KG1 (cell line): ENCODE results near the gene INSRR.

Source experiments
- DNase-seq: peaks from one replicate; lab custom pipeline; 2025; lab: John Stamatoyannopoulos, UW

The INSRR gene

DNA sequence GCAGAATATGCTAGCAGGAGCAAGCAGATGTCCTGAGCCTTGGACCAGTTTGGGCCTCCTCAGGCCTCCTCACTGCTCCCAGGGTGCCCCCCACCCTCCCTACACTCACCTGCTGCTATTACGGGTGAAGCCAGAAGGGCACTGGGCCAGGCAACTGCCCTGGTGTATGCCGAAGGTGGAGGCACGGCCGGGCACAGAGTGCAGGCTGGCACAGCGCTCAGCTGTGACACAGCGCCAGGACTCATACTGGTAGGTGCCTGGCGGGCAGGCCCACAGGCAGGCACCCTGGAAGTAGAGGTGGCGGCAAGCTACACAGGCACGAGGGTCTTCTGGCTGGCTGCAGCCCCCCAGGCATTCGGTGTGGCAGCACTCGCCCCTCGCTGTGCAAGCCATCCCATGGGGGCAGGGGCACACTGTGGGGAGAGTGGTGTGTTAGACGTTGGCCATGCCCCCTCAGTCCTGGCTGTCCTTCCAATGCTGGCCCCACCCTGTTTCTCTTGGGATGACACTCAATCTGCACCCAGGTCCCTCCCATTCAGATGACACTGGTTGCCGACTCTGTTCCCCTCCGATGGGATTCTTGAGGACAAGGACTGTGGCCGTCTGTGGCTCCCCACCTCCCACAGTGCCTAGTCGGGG is 7.0 kb downstream of the INSRR start:
- no peak for DNase-seq

DNA sequence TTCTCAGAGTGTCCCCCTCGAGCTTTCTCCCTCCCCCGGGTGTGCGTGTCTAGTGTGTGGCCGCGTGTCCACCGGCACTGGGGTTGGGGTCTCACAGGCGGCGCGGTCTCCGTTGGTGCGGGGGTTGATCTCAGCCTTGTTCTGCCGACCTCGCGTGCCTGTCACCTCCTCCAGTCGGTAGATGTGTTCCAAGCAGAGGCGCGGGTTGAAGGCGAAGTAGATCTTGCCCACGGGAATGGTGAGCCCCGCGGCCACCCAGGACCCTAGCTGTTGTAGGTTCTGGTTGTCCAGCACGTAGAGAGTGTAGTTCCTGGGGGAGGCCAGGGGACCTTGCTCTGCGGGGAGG is 9.8 kb downstream of the INSRR start:
- no peak for DNase-seq

DNA sequence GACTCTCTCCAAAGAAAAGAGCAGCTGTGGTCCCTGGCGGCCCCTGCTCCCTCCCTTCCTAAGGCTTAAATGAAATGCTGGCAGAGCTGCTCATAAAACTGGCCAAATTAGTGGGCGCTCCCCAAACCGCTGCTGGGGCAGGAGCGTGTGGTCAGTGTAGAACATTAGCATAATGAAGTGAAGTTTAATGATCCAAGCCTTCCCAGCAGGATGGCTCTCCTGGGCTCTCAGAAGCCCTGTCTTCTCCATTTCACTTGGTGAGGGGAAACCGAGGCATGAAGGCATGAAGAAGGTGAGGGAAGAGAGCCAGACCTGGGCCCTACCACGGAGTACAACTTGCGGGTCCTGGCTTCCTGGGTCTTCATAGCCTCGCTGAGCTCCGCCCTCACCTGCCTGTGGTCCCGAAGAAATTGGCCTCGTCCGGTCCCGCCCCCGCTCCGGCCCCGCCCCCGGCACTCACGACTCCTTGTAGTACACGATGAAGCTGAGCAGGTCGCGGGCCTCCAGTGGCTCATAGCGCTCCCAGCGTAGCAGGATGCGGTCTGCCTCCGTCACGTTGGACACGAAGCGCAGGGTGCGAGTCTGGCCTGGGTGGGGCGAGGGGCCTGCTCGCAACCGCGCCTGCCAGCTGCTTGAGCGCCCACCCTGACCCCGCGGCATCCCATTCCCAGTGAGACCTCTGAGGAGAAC is 10.3 kb downstream of the INSRR start:
- DNase-seq = no peak

DNA sequence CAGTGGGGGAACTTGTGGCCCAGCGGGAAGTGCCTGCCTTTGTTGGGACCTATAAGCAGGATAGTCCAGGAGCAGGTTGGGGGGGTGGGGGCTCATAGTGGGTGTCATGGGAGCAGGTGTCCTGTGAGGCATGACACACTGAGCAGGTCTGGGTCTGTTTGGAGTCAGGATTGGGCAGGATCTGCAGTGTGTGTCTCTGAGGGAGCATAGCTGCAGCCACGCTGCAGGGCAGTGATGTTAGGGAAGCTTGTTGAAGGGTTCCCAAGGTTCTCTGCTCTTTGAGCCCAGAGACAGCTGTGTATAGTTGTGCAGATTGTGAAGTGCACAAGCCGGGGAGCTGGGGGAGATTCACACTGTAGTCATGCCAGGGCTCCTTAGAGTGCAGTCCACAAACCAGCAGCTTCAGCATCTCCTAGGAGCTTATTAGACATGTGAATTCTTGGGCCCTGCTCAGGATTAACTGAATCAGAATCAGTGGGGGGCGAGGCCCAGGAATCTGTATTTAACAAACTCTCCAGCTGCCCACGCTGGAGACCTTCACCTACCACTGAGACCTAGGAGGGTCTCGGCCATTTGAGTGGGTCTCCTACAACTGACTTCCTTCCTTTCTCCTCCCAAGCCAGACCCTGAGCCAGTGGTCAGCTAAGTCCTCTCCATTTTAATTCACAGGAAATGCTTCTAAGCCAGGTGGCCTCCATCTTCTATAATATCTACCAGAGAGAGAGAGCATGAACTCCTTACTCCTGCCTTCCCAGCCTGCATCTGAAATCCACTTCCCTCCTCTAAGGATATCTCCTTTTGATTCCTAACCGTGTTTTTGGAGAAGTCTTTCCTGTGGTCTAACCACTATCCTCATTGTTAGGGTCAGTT is 11.1 kb downstream of the INSRR start:
- DNase-seq = no peak

DNA sequence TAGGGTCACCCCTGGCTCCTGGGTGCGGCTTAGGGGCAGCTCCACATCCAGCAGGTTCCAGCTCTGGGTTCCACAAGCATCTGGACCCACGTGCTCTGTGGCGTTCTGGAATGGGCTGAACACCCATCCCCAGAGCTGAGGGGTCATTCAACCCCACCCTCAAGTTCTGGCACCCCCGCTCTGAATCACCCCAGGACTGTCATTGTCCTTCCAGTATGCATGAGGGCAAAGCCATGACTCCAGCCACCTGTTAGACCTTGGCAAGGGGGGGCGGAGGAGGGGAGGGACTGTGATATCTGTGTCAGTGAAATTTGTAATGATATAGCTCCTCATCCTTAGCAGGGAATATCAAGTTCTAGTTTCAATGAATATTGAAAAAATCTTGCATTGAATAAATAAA is 12.3 kb downstream of the INSRR start:
- DNase-seq = no peak

DNA sequence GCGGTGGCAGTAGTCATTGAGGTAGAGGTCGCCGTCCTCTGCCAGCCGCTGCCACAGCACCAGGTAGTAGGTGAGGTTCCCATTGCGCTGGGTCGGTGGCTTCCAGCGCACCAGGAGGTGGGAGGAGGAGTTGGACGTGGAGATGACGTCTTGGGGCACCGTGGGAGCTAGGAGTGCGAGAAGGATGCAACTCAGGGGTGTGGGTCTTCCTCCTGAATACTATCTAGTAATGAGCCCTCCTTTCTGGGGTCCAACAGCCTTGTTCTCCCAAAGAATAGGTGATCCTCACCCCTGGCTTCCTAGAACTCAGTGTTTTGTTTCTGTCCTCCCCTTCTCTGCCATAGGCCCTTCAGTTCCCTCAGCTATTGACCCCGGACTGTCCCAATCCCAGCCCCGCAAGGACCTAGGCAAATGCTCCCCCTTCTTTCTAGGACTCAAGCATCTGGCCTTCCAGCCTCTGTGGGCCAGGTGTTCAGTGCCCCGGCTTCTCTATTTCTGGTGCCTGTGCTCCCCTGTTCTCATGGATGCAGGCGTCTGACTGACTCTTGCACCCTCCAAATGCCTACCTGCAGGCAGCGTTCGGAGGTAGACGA is 12.9 kb downstream of the INSRR start:
- no peak for DNase-seq

DNA sequence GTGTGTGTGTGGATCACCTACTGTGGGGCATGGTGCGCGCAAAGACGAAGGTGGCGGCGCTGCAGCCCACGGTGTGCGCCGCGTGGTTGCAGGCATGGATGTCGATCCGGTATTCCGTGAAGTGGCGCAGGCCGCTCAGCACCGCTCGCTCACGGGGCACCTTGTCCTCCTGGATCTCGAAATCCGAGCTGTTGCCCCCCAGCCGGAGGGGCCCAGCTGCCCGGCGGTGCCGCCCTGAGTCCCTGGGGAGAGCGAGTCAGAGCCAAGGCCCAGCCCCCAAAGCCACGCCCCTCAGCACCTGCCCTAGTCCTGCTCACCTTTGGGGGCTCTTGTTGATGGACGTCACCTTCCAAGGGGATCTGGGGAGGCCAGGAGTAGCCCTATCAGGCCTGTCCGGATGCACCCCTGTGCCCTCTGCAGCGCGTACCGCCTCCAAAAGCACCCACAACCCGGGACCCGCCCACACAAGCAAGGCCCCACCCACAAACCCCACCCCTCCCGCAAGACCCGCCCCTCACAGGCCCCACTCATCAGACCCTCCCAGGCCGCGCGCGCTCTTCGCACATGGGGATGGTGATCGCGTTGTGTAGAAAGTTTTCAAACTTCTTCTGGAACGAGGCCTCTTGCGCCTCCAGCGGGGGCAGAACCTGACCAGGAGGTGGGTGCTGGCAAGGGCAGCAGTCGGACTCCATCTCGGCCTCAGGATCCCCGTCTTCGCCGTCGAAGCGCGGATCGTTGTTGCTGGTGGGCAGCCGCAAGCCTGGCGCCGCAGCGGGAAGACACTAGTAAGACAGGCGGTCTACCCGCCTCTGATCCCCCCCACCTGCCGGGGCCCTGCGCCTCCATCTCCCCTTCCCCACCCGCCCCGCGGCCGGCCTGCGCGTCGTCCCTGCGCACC is 13.6 kb downstream of the INSRR start:
- DNase-seq = no peak

DNA sequence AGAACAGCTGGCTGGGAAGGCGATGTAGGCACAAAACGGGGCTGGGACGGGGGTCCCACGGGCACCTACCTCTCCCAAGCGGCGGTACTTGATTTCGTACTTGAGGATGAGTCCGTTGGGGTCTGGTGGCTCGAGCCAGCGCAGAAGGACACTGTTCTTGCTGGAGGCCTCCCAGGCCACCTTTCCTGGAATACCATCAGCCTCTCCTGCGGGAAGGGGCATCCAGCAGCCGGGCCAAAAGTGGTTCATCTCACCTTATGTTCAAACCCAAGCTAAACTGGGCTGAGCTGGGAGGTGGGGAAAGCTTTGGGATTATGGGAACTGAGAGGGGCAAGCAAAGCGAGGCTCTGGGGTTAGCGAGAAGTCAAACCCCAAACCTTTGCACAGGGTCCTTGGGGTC is 14.3 kb downstream of the INSRR start:
- no peak for DNase-seq

DNA sequence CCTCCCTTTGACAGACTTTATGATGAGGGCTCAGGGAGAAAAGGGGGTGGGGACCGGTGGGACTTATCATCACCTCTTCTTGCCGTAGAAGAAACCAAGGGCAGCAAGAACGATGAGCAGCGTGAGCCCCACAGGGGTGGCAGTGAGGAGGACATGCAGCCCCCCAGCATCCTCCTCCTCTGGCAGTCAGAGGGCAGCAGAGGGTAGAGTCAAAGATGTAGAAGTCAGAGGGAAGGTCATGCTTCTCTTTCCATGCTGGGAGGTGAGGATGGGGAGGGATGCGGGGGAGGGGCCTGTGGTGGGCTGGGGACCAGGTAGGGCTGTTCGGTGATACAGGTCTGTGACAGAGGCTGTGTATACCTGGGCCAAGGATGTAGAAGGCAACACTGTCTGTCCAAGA is 14.8 kb downstream of the INSRR start:
- no peak for DNase-seq

DNA sequence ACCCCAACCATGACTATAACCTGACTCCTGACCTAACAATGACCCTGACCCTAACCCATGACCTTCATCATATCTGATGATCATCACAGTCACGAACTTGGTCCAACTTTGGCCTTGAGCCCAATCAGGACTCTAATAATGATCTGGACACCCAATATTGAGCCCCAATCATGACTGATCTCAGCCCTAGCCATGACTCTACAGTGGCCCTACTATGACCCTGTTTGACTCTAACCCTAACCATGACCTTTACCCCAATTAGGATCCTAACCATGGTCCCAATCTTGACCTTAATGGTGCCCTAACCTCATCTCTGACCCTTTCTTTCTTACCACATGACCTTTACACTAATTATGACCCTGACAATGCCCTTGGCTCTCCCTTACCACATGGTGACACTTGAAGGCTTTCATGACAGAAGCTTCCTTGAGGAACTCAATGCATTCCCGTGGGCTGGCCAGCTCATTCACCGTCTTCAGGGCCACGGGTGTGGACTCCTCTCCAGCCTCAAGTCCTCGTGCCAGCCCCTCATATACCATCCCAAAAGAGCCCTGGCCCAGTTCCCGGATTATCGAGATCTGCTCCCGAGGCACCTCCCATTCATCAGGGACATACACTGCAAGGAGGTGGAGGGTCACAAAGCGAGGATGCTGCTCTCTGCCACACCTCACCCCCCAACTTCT is 16.2 kb downstream of the INSRR start:
- no peak for DNase-seq

DNA sequence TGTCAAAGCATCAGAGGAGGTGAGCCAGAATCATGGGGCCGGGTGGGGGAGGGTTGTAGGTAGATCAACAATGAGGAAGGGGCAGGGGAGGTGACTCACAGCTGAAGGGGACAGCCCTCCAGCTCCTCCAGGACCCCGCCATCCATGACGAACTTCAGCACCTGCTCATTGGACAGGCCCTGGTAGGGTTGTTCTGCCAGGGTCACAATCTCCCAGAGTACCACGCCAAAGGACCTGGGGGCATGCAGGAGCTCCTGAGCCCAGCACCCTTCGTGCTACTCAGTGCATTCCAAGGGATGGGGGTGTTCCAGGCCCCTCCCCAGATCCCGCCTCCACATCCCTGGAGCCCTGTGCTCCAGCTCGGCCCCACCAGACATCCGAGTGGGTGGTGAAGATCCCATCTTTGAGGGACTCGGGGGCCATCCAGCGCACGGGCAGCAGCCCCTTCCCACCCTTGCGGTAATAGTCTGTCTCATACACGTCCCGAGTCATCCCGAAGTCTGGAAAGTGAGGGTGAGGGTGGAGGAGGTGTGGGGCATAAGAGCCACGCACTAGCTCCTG is 17.5 kb downstream of the INSRR start:
- no peak for DNase-seq

DNA sequence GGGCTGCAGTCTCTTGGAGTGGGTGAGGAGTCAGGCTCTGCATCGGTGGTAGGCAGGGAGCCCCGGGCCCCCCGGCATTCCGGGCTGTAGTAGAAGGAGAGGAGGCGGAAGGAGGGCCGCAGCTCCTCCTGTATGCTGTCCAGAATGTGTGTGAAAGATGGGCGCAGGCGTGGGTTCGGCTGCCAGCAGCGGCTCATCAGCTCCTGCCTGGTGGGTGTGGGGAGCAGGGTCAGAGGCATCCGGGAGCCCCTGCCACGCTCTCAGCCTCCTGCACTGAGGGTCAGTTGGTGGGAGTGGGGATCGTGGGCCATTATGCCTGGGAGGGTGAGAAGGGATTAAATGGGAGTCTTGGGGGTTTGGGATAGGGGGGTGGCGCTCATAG is 18.0 kb downstream of the INSRR start:
- DNase-seq = no peak

DNA sequence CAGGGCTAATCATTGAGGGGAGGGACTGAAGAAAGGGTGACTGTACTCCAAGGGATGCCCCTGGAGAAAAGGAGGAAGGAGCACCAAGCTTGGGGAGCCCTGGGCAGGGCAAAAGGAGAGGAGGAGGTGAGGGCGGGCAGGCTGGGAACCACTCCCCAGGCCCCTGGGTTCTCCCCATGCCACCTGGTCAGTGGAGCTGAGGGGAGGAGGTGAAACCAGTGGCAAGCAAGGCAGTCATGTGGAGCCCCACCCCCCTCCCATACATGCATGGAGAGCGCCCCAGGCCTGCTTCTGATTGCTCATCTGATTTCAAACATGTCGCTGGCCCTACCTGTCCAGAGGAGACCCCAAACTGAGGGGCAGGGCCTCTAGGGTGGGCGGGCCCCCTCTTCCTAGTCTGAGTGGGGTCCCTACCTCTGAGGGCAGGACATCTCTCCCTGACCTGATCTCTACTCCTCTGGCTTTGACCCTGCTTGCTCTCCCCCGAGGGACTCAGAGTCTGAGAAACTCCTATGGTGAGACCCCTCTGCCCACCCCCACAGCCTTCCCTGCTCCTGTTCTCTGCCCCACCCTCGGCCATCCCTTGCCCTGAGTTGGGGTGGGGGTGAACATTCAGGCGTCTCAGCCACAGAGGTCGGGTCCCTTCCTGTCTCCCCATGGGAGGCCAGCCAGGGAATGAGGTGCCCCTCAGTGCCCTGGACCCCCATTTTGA is 18.6 kb downstream of the INSRR start:
- DNase-seq = no peak

DNA sequence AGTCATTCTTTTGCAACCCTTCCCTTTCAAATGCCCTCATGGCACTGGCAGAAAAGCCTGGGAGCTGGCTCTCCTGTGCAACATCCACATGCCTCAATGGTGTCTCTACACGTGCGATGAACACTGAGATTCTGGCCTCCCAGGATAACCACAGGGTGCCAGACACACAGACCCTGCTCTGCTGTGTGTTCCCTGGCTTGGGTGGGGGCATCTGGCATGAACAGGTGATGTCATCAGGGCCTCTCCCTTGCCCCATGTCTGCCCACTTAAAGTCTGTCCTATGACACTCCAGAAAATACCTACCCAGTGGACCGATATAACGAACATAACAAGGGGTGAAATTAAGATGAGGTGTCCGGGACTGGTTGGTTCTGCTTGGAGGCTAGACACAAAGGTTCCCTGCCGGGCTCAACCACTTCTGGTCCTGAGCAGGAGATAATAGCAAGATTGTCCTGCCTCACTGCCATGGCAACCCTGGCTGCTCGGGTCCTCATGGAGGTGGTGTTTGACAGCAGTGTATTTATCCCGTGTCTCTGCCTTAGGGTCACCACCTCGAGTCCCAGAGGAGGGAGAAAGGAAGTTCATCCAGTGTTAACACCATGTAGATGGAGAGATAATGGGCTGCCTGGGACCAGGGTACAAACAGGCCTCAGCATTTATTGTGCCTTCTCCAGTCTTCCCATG is 19.3 kb downstream of the INSRR start:
- no peak for DNase-seq

DNA sequence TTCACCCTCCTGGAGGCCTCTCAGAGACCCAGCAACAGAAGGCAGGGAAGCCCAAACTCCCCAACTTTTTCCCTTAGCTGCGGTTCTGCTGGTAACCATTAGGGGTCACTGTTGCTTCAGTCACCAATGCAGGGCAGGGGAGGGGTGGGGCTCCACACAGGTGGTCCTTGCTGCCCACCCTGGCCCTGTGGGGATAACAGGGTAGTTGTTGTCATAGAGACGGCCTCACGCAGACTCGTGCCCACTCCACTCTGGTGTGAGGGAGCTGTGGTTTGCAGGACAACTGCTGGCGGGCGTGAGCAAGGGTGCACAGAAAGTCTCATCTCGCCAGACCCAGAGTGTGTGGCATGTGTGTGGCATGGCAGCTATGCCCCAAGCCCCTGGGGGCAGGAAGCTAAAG is 19.9 kb downstream of the INSRR start:
- no peak for DNase-seq

DNA sequence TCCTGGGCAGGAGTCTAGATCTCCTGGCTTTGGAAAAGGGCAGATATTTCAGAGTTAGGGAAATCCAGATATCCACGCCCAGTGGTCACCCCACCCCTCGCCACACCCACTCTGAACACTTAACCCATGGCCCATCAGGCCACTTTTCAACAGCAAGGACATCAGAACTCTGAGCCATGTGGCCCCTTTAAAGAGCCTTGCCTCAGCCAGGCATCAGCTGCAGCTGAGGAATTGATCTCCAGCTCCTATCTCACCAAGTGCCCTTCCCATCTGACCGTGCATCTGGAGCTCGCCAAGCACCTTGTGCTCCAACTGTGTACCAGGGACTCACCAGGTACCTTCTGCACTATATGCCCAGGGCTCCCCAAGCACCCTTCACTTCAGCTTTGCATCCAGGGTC is 22.0 kb downstream of the INSRR start:
- no peak for DNase-seq

DNA sequence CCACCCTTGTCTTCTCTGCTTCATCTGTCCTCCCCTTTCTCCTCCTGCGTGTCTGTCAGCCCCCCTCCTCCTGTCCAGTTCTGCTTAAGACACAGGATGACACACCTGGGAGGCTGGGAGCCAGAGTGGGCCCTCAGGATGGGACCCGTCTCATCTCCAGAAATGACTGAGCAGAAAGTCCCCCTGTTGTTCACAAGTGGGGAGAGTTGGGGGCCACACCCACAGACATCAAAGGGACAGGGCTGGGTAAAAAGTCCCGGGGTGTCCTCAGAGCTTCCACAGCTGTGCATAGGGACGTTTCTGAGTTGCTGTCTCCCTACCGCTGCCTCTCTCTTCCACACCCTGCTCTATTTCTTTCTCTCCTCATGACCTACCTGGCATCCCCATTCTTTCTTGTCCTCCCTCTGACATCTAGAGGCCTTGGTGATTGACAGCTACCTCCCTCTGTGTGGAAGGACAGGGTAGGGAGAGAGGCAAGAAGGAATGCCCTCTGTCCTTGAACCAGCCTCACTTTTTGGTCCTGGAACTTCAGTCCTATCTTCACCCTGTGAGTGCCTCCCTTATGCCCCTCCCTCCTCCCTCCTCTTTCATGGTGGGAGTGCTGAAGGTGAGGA is 22.8 kb downstream of the INSRR start:
- DNase-seq = no peak

DNA sequence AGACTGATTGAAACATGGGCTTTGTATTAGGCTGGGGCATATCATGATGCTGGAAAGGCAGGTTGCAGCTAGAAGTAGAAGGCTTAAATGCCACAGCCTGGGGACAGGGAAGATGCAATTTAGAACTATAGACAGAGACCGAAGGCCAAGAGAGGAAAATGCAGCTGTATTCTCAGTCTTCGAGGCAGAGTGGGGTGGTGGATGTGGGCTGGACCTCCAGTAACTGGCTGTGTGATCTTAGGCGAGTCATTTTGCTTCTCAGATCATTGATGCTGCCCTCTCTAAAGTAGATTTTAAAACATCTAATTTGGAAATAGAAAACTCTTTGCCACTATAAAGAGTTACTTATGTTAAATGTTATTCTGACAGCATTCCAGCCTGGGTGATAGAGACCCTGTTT is 24.6 kb downstream of the INSRR start:
- DNase-seq = no peak

DNA sequence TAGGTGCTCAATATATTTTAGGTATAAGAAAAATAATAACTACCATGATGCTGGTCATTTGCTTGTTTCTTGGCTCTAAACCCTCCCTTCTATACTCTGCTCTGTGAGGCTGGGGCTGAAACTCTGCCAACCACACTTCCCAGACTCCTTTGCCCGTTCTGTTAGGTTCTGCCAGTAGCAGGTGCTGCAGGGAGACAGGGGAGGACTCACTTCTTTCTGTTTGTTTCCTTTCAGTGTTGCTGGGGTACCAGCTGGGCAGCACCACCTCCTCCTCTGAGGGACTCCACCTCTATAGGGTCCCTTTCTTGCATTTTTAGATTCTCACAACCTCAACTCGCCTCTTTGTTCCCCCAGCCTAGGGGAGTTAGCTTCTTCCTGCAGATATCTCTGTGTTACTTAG is 25.3 kb downstream of the INSRR start:
- DNase-seq = no peak
